ENCODE data around the gene CORO2B. TPM values are rescaled to one million over a fixed set of nuclear protein-coding genes. Genes with fewer than 3 reads are reported as not detected.

Gene CORO2B
- total and polyA plus RNA-seq, 9 of the 15 experiments (the other 6 are each of a cell fraction or from before 2014, with no cell fraction given), result not detected

GRCh38 chr15:68641376-68641775 is 62.6 kb downstream of the CORO2B start:
- Histone ChIP-seq H2AFZ (ENCODE audit: low read depth, low read length) (no peak overlapping the region), H3K9me1 (ENCODE audit: control insufficient read depth, insufficient read depth, low read length) (no peaks in the 10 kb centered on the region), H3K79me2 (ENCODE audit: control insufficient read depth, insufficient read depth, low read length) (no peaks in the 10 kb centered on the region), H3K9me3 (replicated peaks; ENCODE audit: control insufficient read depth, insufficient read depth, low read depth, low read length) (no peaks in the 10 kb centered on the region), H3K27me3 (ENCODE audit: control insufficient read depth in 2 of 2, insufficient read depth in 2 of 2, low read length in 2 of 2) (peaks cover 4 to 38% of the 10 kb centered on the region in 2 experiments; a peak in 4 of 5 replicates), H3K9ac (ENCODE audit: insufficient read depth in 1 of 2, low read depth in 2 of 2, low read length in 2 of 2) (no peak overlapping the region), H3K4me2 (ENCODE audit: insufficient read depth, low read length) (no peak overlapping the region), H3K36me3 (ENCODE audit: control insufficient read depth, insufficient read depth, low read length) (no peaks in the 10 kb centered on the region), H4K20me1 (replicated peaks; ENCODE audit: control insufficient read depth, insufficient read depth, low read length) (peaks cover 6% of the 10 kb centered on the region), H3K4me3 (no peak overlapping the region), H3K4me1 (replicated peaks in 1 of 2; ENCODE audit: control insufficient read depth in 2 of 2, insufficient read depth in 2 of 2, low read length in 2 of 2) (peaks cover 0 to 4% of the 10 kb centered on the region in 2 experiments; a peak in 2 of 5 replicates), H3K27ac (ENCODE audit: extremely low read depth, low read depth, low read length) (no peak overlapping the region)
- WGBS (ENCODE audit: insufficient coverage, low coverage, missing lambda C conversion rate), result 40% methylated on average over 7 of the region's 7 CpGs
- no peak for ATAC-seq
- in situ Hi-C loops (cut with MboI) (no loop called here), intact Hi-C loops (cut with micrococcal nuclease) (no loop called here)
- POLR2A ChIA-PET, result no interaction called here
- TF ChIP-seq SOX6 (IDR thresholded peaks at IDR 0.05) (no peak), ZBED1 (IDR thresholded peaks at IDR 0.05) (no peak)
- CTCF ChIA-PET (ENCODE audit: low intra/inter-chr PET ratio), result no interaction called here
- FAIRE-seq, result no peak
- BruUV-seq (replicated peaks), result no TSS peak
- DNase-seq (ENCODE audit: extremely low read depth in 1 of 4, low spot score in 3 of 4), result no peak

GRCh38 chr15:68642491-68642845 is 63.7 kb downstream of the CORO2B start:
- in situ Hi-C loops (cut with MboI) (no loop called here), intact Hi-C loops (cut with micrococcal nuclease) (no loop called here)
- TF ChIP-seq HMBOX1 (IDR thresholded peaks at IDR 0.05), result 0 out of 2 replicates have a peak, but pooled peaks have one; percentile 32
- no peak for TF ChIP-seq GATAD2A (IDR thresholded peaks at IDR 0.05)
- ChIA-PET POLR2A (interaction anchor here (0.5 kb wide), 1 partner anchor 243 kb away, joined by 5 read pairs; no protein-coding TSS in a partner anchor), CTCF (ENCODE audit: low intra/inter-chr PET ratio) (interaction anchor here (1.1 kb wide), 1 partner anchor 31 kb away, joined by 4 read pairs; no protein-coding TSS in a partner anchor)
- no peaks in the 10 kb centered on the region for H3K79me2 ChIP-seq (ENCODE audit: control insufficient read depth, insufficient read depth, low read length)
- no peak overlapping the region for H3K4me2 ChIP-seq (ENCODE audit: insufficient read depth, low read length)
- BruUV-seq (replicated peaks), result no TSS peak
- no peaks in the 10 kb centered on the region for H3K9me3 ChIP-seq (replicated peaks; ENCODE audit: control insufficient read depth, insufficient read depth, low read depth, low read length)
- no peak overlapping the region for H3K27ac ChIP-seq (ENCODE audit: extremely low read depth, low read depth, low read length)
- ATAC-seq (peak; percentile 66; the same call in 2 of the 3 replicates), DNase-seq (ENCODE audit: extremely low read depth in 1 of 4, low spot score in 3 of 4) (no peak), FAIRE-seq (no peak)
- no peak overlapping the region for H2AFZ ChIP-seq (ENCODE audit: low read depth, low read length)
- H3K9me1 ChIP-seq (ENCODE audit: control insufficient read depth, insufficient read depth, low read length), result no peaks in the 10 kb centered on the region
- 9% methylated on average over 5 of the region's 5 CpGs for WGBS (ENCODE audit: insufficient coverage, low coverage, missing lambda C conversion rate)
- peaks cover 10 to 38% of the 10 kb centered on the region in 2 experiments; a peak in 3 of 5 replicates for H3K27me3 ChIP-seq (ENCODE audit: control insufficient read depth in 2 of 2, insufficient read depth in 2 of 2, low read length in 2 of 2)
- no peak overlapping the region for H3K4me3 ChIP-seq
- H3K36me3 ChIP-seq (ENCODE audit: control insufficient read depth, insufficient read depth, low read length), result no peaks in the 10 kb centered on the region
- H3K9ac ChIP-seq (ENCODE audit: insufficient read depth in 1 of 2, low read depth in 2 of 2, low read length in 2 of 2), result no peak overlapping the region
- H3K4me1 ChIP-seq (replicated peaks in 1 of 2; ENCODE audit: control insufficient read depth in 2 of 2, insufficient read depth in 2 of 2, low read length in 2 of 2), result peaks cover 0 to 4% of the 10 kb centered on the region in 2 experiments; a peak in 2 of 5 replicates
- peaks cover 6% of the 10 kb centered on the region for H4K20me1 ChIP-seq (replicated peaks; ENCODE audit: control insufficient read depth, insufficient read depth, low read length)

Data from K562 (cell line).